ENCODE measurements around the gene AGTR2. TPM values are rescaled to one million over a fixed set of nuclear protein-coding genes. Genes with fewer than 3 reads are reported as not detected.

AGTR2 gene
- polyA plus RNA-seq, 2 of the 4 experiments (the other 2 are of a cell fraction), result not detected

- H3K4me3 ChIP-seq, result no peak overlapping the region
- ChIA-PET CTCF (interaction anchor here (2.4 kb wide), 1 partner anchor 10 kb away, joined by 6 read pairs; no protein-coding TSS in a partner anchor), POLR2A (no interaction called here)
- ATAC-seq, result no peak
- FAIRE-seq, result no peak
- no peaks in the 10 kb centered on the region for H3K4me1 ChIP-seq
- no peak for DNase-seq (ENCODE audit: low read depth in 1 of 2, low spot score in 1 of 2)
- no peaks in the 10 kb centered on the region for H3K9me3 ChIP-seq
- no peak overlapping the region for H3K27ac ChIP-seq
- no peak overlapping the region for H3K4me2 ChIP-seq
- TF ChIP-seq HES2 (IDR thresholded peaks at IDR 0.05), result no peak
- TF ChIP-seq MAX (IDR thresholded peaks at IDR 0.05), result no peak
- no peak for TF ChIP-seq FOSB (CRISPR knock-in tag; IDR thresholded peaks at IDR 0.05)
- no peak for TF ChIP-seq CEBPB (IDR thresholded peaks at IDR 0.05)
- no peak for TF ChIP-seq POLR2A (IDR thresholded peaks at IDR 0.05; ENCODE audit: low read length)
- TF ChIP-seq E2F6 (IDR thresholded peaks at IDR 0.05; ENCODE audit: borderline replicate concordance, low read depth), result no peak
- no peak for TF ChIP-seq EHF (CRISPR knock-in tag; IDR thresholded peaks at IDR 0.05)
- no peak for TF ChIP-seq JUN (IDR thresholded peaks at IDR 0.05)
Observed at GRCh38 chrX:116194649-116195048, 24.1 kb downstream of the AGTR2 start.

- CTCF ChIA-PET, result no interaction called here
- WGBS (ENCODE audit: missing lambda C conversion rate), result 24% methylated on average over 3 of the region's 3 CpGs
- no peak for DNase-seq (ENCODE audit: low read depth in 1 of 2, low spot score in 1 of 2)
- Histone ChIP-seq H3K4me2 (no peak overlapping the region), H3K9me3 (no peaks in the 10 kb centered on the region), H3K4me1 (no peaks in the 10 kb centered on the region), H3K27ac (no peak overlapping the region), H3K4me3 (no peak overlapping the region)
- POLR2A ChIA-PET, result no interaction called here
- no peak for ATAC-seq
- FAIRE-seq, result no peak
- TF ChIP-seq EHF (CRISPR knock-in tag; IDR thresholded peaks at IDR 0.05) (no peak), CHD4 (IDR thresholded peaks at IDR 0.05; ENCODE audit: borderline replicate concordance) (no peak), PHF8 (IDR thresholded peaks at IDR 0.05; ENCODE audit: borderline replicate concordance, low read depth) (no peak), POLR2A (IDR thresholded peaks at IDR 0.05; ENCODE audit: low read length) (no peak), MAFK (IDR thresholded peaks at IDR 0.05; ENCODE audit: partially characterized antibody) (no peak), CEBPB (IDR thresholded peaks at IDR 0.05) (no peak), ZSCAN20 (CRISPR knock-in tag; IDR thresholded peaks at IDR 0.05) (no peak), ELK1 (IDR thresholded peaks at IDR 0.05; ENCODE audit: low read depth, low read length) (no peak), HMGXB4 (CRISPR knock-in tag; IDR thresholded peaks at IDR 0.05; ENCODE audit: borderline replicate concordance) (no peak), HDAC2 (IDR thresholded peaks at IDR 0.05) (no peak), REST (IDR thresholded peaks at IDR 0.05) (no peak), MAZ (IDR thresholded peaks at IDR 0.05; ENCODE audit: borderline replicate concordance, low read depth, low read length) (no peak), TP53 (CRISPR knock-in tag; IDR thresholded peaks at IDR 0.05) (no peak), CBX2 (IDR thresholded peaks at IDR 0.05; ENCODE audit: borderline replicate concordance, low read depth) (no peak), ZC3H11A (IDR thresholded peaks at IDR 0.05) (no peak), HES2 (IDR thresholded peaks at IDR 0.05) (no peak), RARB (CRISPR knock-in tag; IDR thresholded peaks at IDR 0.05) (no peak), FOXS1 (CRISPR knock-in tag; IDR thresholded peaks at IDR 0.05) (no peak), NFE2L2 (conservative IDR thresholded peaks at IDR 0.05; ENCODE audit: low read length) (no peak), RCOR1 (IDR thresholded peaks at IDR 0.05; ENCODE audit: low read depth, low read length) (no peak)
Observed at GRCh38 chrX:116198235-116198634, 27.7 kb downstream of the AGTR2 start.
